ENCODE data around the gene FAM185A.
"Not testable (repeated sequence)": the region's sequence is repeated elsewhere in the genome, so short reads cannot be mapped to it uniquely, and the experiment has no call there.

The FAM185A gene

GRCh38 chr7:102748605-102749444 lies at the start of gene FAM185A:
FAM185A (plus strand) TSS chr7:102748999; CDS start chr7:102749208, 209 bp downstream.
- peak; percentile 99 for DNase-seq

- DNase-seq = not testable (repeated sequence)
These were observed 35.6 kb upstream of the FAM185A start for GRCh38 chr7:102713011-102713690.

- DNase-seq = not testable (repeated sequence)
These were observed 35.1 kb upstream of the FAM185A start for GRCh38 chr7:102713691-102714080.

- not testable (repeated sequence) for DNase-seq
These were observed 33.9 kb upstream of the FAM185A start for GRCh38 chr7:102714774-102715522.

- DNase-seq = not testable (repeated sequence)
These were observed 33.1 kb upstream of the FAM185A start for GRCh38 chr7:102715718-102716117.

GRCh38 chr7:102718491-102718890 lies 30.3 kb upstream of the FAM185A start:
- not testable (repeated sequence) for DNase-seq

- DNase-seq = not testable (repeated sequence)
These were observed 22.6 kb upstream of the FAM185A start for GRCh38 chr7:102726170-102726569.

- DNase-seq = not testable (repeated sequence)
These were observed 19.1 kb upstream of the FAM185A start for GRCh38 chr7:102729670-102730069.

- DNase-seq = not testable (repeated sequence)
These were observed 18.4 kb upstream of the FAM185A start for GRCh38 chr7:102730431-102730830.

GRCh38 chr7:102742002-102742771 lies 6.6 kb upstream of the FAM185A start:
- not testable (repeated sequence) for DNase-seq

GRCh38 chr7:102743861-102744260 lies 4.9 kb upstream of the FAM185A start:
- DNase-seq = peak; percentile 48

- DNase-seq = not testable (repeated sequence)
These were observed 3.1 kb upstream of the FAM185A start for GRCh38 chr7:102745494-102746288.

GRCh38 chr7:102749445-102749786 lies 617 bp downstream of the FAM185A start:
- not testable (repeated sequence) for DNase-seq

GRCh38 chr7:102758227-102758626 lies 9.4 kb downstream of the FAM185A start:
- not testable (repeated sequence) for DNase-seq

GRCh38 chr7:102759934-102760333 lies 11.1 kb downstream of the FAM185A start:
- DNase-seq = not testable (repeated sequence)

- DNase-seq = not testable (repeated sequence)
These were observed 12.4 kb downstream of the FAM185A start for GRCh38 chr7:102761234-102761633.

- DNase-seq = not testable (repeated sequence)
These were observed 14.6 kb downstream of the FAM185A start for GRCh38 chr7:102763295-102763905.

- DNase-seq = not testable (repeated sequence)
These were observed 20.9 kb downstream of the FAM185A start for GRCh38 chr7:102769657-102770192.

- DNase-seq = not testable (repeated sequence)
These were observed 21.7 kb downstream of the FAM185A start for GRCh38 chr7:102770467-102770866.

- DNase-seq = not testable (repeated sequence)
These were observed 27.4 kb downstream of the FAM185A start for GRCh38 chr7:102776217-102776616.

- not testable (repeated sequence) for DNase-seq
These were observed 29.9 kb downstream of the FAM185A start for GRCh38 chr7:102778663-102779062.

All from SHP77 treated with DMSO at 0.1 percent for 48 hours (cell line).